OCI-LY3 (cell line): ENCODE results near the gene UNC13B.

Source experiments
- CTCF ChIP-seq: fragments of 200-600, 300-600 bp; sonication (generic); IDR thresholded peaks from 2 replicates; pipeline ENCODE4 v1.5.1; 2014; ENCODE audit warnings: antibody characterized with exemption, low read length, low read depth
- EZH2phosphoT487 ChIP-seq: fragments of 200-600 bp; shearing (Covaris generic); IDR thresholded peaks from 2 replicates; pipeline ENCODE4 v1.6.1; 2018; ENCODE audit warnings: antibody characterized with exemption, mixed run types, low read depth

- TF ChIP-seq CTCF, result no peak
- no peak for TF ChIP-seq EZH2phosphoT487
These were observed 36.4 kb downstream of the UNC13B start for GRCh38 chr9:35198191-35198590.
